NK-92 (cell line): ENCODE results near the gene PLAGL2.

Source experiments
- DNase-seq: peaks from one replicate; lab custom pipeline; 2025; ENCODE audit not compliant: unreplicated experiment; lab: John Stamatoyannopoulos, UW

PLAGL2 gene

DNA sequence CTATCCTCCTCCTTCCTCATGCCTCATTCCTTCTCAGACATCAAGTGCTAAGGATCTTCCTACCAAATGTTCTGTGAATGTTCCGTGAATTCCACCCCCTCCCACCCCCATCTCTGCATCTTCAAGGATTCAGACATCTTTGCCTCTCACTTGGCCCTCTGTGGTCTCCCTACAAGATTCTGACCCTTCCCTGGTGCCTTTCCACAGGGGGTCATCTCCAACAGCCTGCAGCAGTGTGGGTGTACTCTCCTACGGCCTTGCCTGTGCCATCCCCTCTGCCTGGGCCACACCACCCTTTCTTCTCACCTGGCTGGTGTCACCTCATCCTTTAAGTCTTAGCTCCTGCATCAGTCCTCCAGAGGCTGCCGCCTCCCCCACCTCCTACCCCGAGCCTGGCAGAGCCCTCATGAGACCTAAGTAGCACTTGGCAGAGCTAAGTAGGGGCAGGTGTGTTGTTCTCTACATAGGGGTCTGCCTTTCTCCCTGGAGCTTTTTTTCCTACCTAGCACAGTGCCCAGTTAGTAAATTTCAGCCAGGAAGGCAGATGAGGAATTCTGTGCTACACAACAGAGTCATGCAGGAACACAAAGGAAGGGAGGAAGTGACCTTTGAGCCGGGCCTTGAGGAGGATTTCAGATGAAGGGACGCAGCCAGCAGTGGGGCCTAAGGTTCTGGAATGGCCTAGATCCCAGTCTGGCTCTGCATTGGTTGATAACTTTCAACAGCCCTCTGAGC is 55.0 kb downstream of the PLAGL2 start:
- no peak for DNase-seq

DNA sequence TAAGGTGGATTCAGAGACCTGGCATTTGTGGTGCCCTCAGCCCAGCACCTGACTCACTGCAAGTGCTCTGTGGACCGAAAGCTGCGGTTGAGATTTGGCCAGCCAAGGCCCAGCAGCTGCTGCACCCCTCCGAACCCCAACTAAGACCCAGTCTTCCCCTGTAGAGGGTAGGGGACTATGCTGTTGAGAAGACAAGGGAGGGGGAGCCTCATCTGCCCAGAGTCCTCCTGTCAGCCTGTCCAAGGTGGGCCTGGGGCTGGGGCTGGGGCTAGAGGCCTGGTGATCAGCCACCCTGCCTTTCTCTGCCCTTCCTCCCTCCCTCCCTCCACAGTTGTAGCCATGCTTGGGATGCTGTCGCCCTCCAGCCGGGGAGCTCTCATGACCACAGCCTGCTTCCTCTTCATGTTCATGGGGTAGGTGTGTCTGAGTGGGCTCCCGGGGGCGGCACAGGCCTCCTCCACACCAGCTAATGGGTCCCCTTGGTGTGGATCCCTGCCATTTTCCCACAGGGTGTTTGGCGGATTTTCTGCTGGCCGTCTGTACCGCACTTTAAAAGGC is 57.2 kb downstream of the PLAGL2 start:
- DNase-seq = no peak

DNA sequence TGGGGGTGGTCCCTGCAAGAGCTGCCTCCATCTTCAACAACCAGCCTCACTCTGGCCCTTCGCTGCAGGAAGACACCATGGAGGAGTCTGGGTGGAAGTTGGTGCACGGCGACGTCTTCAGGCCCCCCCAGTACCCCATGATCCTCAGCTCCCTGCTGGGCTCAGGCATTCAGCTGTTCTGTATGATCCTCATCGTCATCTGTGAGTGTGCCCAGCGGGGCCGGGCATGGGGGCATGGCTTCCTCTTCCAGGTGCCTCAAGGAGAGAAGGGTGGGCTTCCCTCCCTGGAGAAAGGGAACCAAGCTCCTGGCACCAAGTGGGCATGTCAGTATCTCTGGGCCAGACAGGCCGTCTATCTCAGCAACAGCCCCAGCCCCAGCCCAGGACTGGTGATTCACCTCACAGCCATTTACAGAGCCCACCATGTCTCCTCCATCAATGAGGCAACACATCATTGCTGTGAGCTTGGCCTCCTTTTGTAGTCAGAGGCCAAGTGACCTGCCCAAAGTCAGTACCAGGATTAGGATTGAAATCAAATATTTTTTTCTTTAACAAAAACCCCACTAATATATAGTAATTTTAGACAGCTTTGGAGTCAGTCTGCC is 57.9 kb downstream of the PLAGL2 start:
- DNase-seq = no peak

GRCh38 chr20:32144898-32145662 is 62.5 kb downstream of the PLAGL2 start:
- no peak for DNase-seq

DNA sequence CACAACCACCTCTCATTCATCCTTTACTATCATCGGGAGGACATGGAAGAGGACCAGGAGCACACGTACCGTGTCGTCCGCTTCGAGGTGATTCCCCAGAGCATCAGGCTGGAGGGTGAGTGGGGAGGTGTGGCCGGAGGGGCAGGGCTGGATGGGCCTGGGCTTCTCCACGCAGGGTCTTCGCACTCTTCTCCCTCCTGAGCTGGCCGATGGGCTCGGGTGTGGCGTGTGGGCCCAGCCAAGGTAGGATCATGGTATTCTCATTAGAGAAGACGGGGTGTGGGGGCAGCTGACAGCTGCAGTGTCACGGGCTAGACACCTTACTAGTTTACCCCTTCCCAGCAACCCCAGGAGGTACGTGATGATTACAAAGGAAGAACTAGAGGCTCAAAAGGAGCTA is 64.6 kb downstream of the PLAGL2 start:
- DNase-seq = no peak
